HepG2 (cell line): Measurements from ENCODE around the gene TBC1D14. TPM values are rescaled to one million over a fixed set of nuclear protein-coding genes. Genes with fewer than 3 reads are reported as not detected.

Experiments
- ATAC-seq: fragments of 200-7000 bp; cut with Tn5 transposase; 3 replicates; pipeline ENCODE4 v1.9.1; 2020; ENCODE audit warnings: mild to moderate bottlenecking, moderate library complexity
- BruUV-seq: library from RNA; stranded (reverse); fragments of 400-500 nt; replicated peaks from 2 replicates; lab custom pipeline; 2021; lab: Mats Ljungman, UMichigan
- CTCF ChIA-PET: fragments of 300-600 bp; formaldehyde crosslinking; extraction: SDS; loops from one replicate; lab custom pipeline; 2021; ENCODE audit warnings: low total read pairs, inconsistent platforms, low intra/inter-chr PET ratio; lab: Yijun Ruan, JAX
- POLR2A ChIA-PET: fragments of 350-600 bp; sonication (Branson Sonifier 250); formaldehyde crosslinking; loops from one replicate; lab custom pipeline; 2020; ENCODE audit warnings: antibody characterized with exemption, inconsistent platforms; lab: Yijun Ruan, JAX
- DNase-seq: peaks from one replicate; pipeline ENCODE4 v3.0.0-alpha.2; 2015; ENCODE audit warnings: low spot score
- FAIRE-seq: peaks from 3 replicates; lab custom pipeline; 2011; peaks lifted over from hg19 to GRCh38; lab: Jason Lieb, UNC
- H2AFZ ChIP-seq: one replicate; pipeline ENCODE4 v1.6.1; 2011; ENCODE audit warnings: low read length, inconsistent platforms
- H3K27ac ChIP-seq: fragments of 300-600 bp; 3 replicates; pipeline ENCODE4 v1.8.0; 2011; ENCODE audit warnings: mixed run types, mild to moderate bottlenecking, mixed read lengths, low read length, inconsistent platforms; ENCODE audit not compliant: insufficient read depth; ENCODE audit errors: extremely low read length
- H3K27me3 ChIP-seq, 2 experiments: fragments of 200-600 bp in 1 of 2; 2 replicates in 1 of 2; 3 replicates in 1 of 2; pipeline versions ENCODE4 v1.6.0 to v1.8.0; 2011; ENCODE audit warnings: low read length in 2 of 2, mild to moderate bottlenecking in 2 of 2, moderate library complexity in 2 of 2, inconsistent platforms in 1 of 2; ENCODE audit not compliant: insufficient read depth in 2 of 2, control insufficient read depth in 1 of 2
- H3K36me3 ChIP-seq, 2 experiments: fragments of 200-600 bp in 1 of 2; replicated peaks in 1 of 2; 2 replicates in 1 of 2; 3 replicates in 1 of 2; pipeline versions ENCODE4 v1.5.1 to v1.8.0; 2011; ENCODE audit warnings: low read length in 2 of 2, inconsistent platforms in 1 of 2; ENCODE audit not compliant: insufficient read depth in 2 of 2, control insufficient read depth in 1 of 2
- H3K4me1 ChIP-seq: 2 replicates; pipeline ENCODE4 v1.5.1; 2012; ENCODE audit warnings: low read length, inconsistent platforms; ENCODE audit not compliant: insufficient read depth
- H3K4me2 ChIP-seq: 2 replicates; pipeline ENCODE4 v1.6.0; 2011; ENCODE audit warnings: low read depth, low read length, inconsistent platforms
- H3K4me3 ChIP-seq, 3 experiments: fragments of 200-600 bp in 1 of 3; sonication (generic), shearing (Covaris generic) in 1 of 3; replicated peaks in 1 of 3; 2 replicates each; pipeline ENCODE4 v1.5.1; 2011 to 2016; ENCODE audit warnings: low read length in 3 of 3, inconsistent platforms in 2 of 3, low read depth in 2 of 3, mild to moderate bottlenecking in 2 of 3, control low read depth in 1 of 3, mixed read lengths in 1 of 3; ENCODE audit not compliant: insufficient read depth in 1 of 3
- H3K79me2 ChIP-seq: one replicate; pipeline ENCODE4 v1.6.1; 2011; ENCODE audit warnings: low read length, inconsistent platforms; ENCODE audit not compliant: insufficient read depth
- H3K9ac ChIP-seq: 2 replicates; pipeline ENCODE4 v1.6.0; 2011; ENCODE audit warnings: mild to moderate bottlenecking, low read depth, low read length, inconsistent platforms; ENCODE audit not compliant: insufficient read depth
- H3K9me3 ChIP-seq: 2 replicates; pipeline ENCODE4 v1.5.1; 2012; ENCODE audit warnings: mild to moderate bottlenecking, low read length
- H4K20me1 ChIP-seq: 2 replicates; pipeline ENCODE4 v1.6.0; 2011; ENCODE audit warnings: inconsistent platforms, mild to moderate bottlenecking, low read length, moderate library complexity; ENCODE audit not compliant: insufficient read depth
- ATF7 ChIP-seq, 2 experiments: fragments of 450-650 bp in 1 of 2; sonication (generic) in 1 of 2; formaldehyde crosslinking in 1 of 2; IDR thresholded peaks; 2 replicates each; pipeline versions ENCODE4 v1.4.0 to v1.6.1; 2016 to 2020; ENCODE audit warnings: antibody characterized with exemption in 1 of 2, mild to moderate bottlenecking in 1 of 2, missing genetic modification reagents in 1 of 2
- BCL6 ChIP-seq: IDR thresholded peaks from 2 replicates; pipeline ENCODE4 v1.6.1; 2016; ENCODE audit warnings: missing genetic modification reagents, missing compliant biosample characterization
- CCDC6 ChIP-seq: sonication (generic); formaldehyde crosslinking; IDR thresholded peaks from 2 replicates; pipeline ENCODE4 v1.8.1; 2022; ENCODE audit warnings: mild to moderate bottlenecking, missing genetic modification reagents, moderate library complexity
- CEBPB ChIP-seq: IDR thresholded peaks from 2 replicates; pipeline ENCODE4 v1.6.1; 2011; ENCODE audit warnings: low read depth, low read length, improper control_type of control experiment, borderline replicate concordance
- ETV5 ChIP-seq: IDR thresholded peaks from 2 replicates; pipeline ENCODE4 v1.6.1; 2018; ENCODE audit warnings: missing biosample characterization, missing genetic modification reagents, inconsistent platforms, borderline replicate concordance
- FOXA1 ChIP-seq, 2 experiments: fragments of 450-650 bp in 1 of 2; sonication (generic) in 1 of 2; formaldehyde crosslinking in 1 of 2; IDR thresholded peaks; 2 replicates each; pipeline versions ENCODE4 v1.4.0 to v1.6.1; 2016 to 2020; ENCODE audit warnings: missing genetic modification reagents in 1 of 2
- FOXA3 ChIP-seq: IDR thresholded peaks from 2 replicates; pipeline ENCODE4 v1.6.1; 2016; ENCODE audit warnings: missing genetic modification reagents, missing compliant biosample characterization
- GATAD2A ChIP-seq: IDR thresholded peaks from 2 replicates; pipeline ENCODE4 v1.6.1; 2016
- PHF8 ChIP-seq: sonication (generic); formaldehyde crosslinking; IDR thresholded peaks from 2 replicates; pipeline ENCODE4 v1.5.0; 2020; ENCODE audit warnings: missing genetic modification reagents
- POLR2A ChIP-seq, 2 experiments: IDR thresholded peaks; 2 replicates each; pipeline ENCODE4 v1.6.1; 2011; ENCODE audit warnings: low read depth in 2 of 2, low read length in 2 of 2, mild to moderate bottlenecking in 1 of 2, moderate library complexity in 1 of 2; ENCODE audit not compliant: insufficient read depth in 1 of 2
- SIX4 ChIP-seq: sonication (generic); formaldehyde crosslinking; IDR thresholded peaks from 2 replicates; pipeline ENCODE4 v1.4.0; 2020; ENCODE audit warnings: missing genetic modification reagents
- THAP11 ChIP-seq: IDR thresholded peaks from 2 replicates; pipeline ENCODE4 v1.6.1; 2016; ENCODE audit warnings: missing biosample characterization, missing genetic modification reagents
- ZBTB38 ChIP-seq: sonication (generic); formaldehyde crosslinking; IDR thresholded peaks from 2 replicates; pipeline ENCODE4 v1.5.1; 2020; ENCODE audit warnings: mild to moderate bottlenecking, missing genetic modification reagents
- ZNF20 ChIP-seq: sonication (generic); formaldehyde crosslinking; IDR thresholded peaks from 2 replicates; pipeline ENCODE4 v1.4.0; 2020; ENCODE audit warnings: mild to moderate bottlenecking, moderate library complexity, missing genetic modification reagents
- ZNF414 ChIP-seq: sonication (generic); formaldehyde crosslinking; IDR thresholded peaks from 2 replicates; pipeline ENCODE4 v1.5.0; 2020; ENCODE audit warnings: missing genetic modification reagents
- ZNF496 ChIP-seq: sonication (generic); formaldehyde crosslinking; IDR thresholded peaks from 2 replicates; pipeline ENCODE4 v1.8.1; 2023; ENCODE audit warnings: mild to moderate bottlenecking, moderate library complexity, missing genetic modification reagents; ENCODE audit not compliant: insufficient replicate concordance
- ZNF549 ChIP-seq: sonication (generic); formaldehyde crosslinking; IDR thresholded peaks from 2 replicates; pipeline ENCODE4 v1.5.0; 2020; ENCODE audit warnings: missing genetic modification reagents
- ZNF615 ChIP-seq: sonication (generic); formaldehyde crosslinking; IDR thresholded peaks from 2 replicates; pipeline ENCODE4 v1.5.0; 2020; ENCODE audit warnings: mild to moderate bottlenecking, missing genetic modification reagents, borderline replicate concordance
- ZNF672 ChIP-seq: sonication (generic); formaldehyde crosslinking; IDR thresholded peaks from 2 replicates; pipeline ENCODE4 v1.8.1; 2022; ENCODE audit warnings: missing genetic modification reagents
- ZNF782 ChIP-seq: sonication (generic); formaldehyde crosslinking; IDR thresholded peaks from 2 replicates; pipeline ENCODE4 v1.4.0; 2020; ENCODE audit warnings: missing genetic modification reagents, mild to moderate bottlenecking, borderline replicate concordance
- WGBS: methylation state at CpG from one replicate; pipeline ENCODE4 v1.1.6; 2017; ENCODE audit warnings: low lambda C conversion rate; 5-methylcytosine and 5-hydroxymethylcytosine counted together
- in situ Hi-C: cut with HindIII; loops from 2 replicates; pipeline ENCODE4 v1.10.0; 2017; ENCODE audit warnings: low pct_unique_long_range_greater_than_20kb; ENCODE audit not compliant: extremely low pct_ligation_motif_present
- intact Hi-C: fragments of 100-400 bp; cut with micrococcal nuclease; formaldehyde crosslinking; loops from one replicate; pipeline ENCODE4 v1.10.0; 2022; ENCODE audit not compliant: unreplicated experiment
- polyA plus RNA-seq, 8 experiments: library from polyadenylated mRNA; depleted of rRNA in 3 of 8; stranded (reverse) in 7 of 8; unstranded in 1 of 8; fragments of >200 nt; fragmentation: Illumina TruSeq in 4 of 8; extraction: Trizol in 4 of 8; gene quantifications; 2 replicates each; pipeline versions ENCODE4 v1.2.1 to v1.2.3, GENCODE V29; 2011 to 2016; ENCODE audit warnings: low read depth in 4 of 8, missing spikeins in 1 of 8, mixed read lengths in 1 of 8; ENCODE audit not compliant: insufficient read depth in 1 of 8
- total RNA-seq, 5 experiments: library from RNA; depleted of rRNA; stranded (reverse); fragments of >200 nt; fragmentation: Illumina TruSeq; extraction: Trizol; gene quantifications; 2 replicates each; pipeline ENCODE4 v1.2.3, GENCODE V29; 2016; ENCODE audit warnings: low read depth in 1 of 5
- TF ChIP-seq, protein P1 (sequence below): sonication (generic); formaldehyde crosslinking; IDR thresholded peaks from 2 replicates; pipeline ENCODE4 v1.4.0; 2020; ENCODE audit warnings: missing genetic modification reagents

TBC1D14 gene
- total and polyA plus RNA-seq, 2 of the 13 experiments (the other 11 are each of a cell fraction or from before 2014, with no cell fraction given): 29.5 to 46.5 TPM

DNA sequence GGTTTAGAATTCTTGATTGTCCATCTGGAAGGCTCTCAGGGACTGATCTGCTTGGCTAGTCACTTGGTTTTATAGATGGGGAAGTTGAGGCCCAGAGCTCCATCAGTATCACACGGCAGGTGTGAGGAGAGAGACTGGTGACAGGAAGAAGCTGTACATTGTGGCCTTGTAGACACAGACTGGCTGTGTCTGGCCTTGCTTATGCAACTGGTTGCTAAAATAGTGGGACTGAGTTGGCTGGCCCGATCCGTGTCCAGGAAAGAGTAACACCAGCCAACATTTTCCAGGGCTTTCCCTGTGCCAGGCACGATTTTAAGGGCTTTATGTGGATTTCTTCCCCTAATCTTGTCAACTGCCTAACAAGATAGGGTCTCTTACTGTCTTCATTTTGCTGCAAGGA, 2.8 kb downstream of the TBC1D14 start:
- in situ Hi-C loops (no loop called here), intact Hi-C loops (loop anchor here (2.0 to 5.0 kb wide), 2 partner anchors 14 to 35 kb away; no protein-coding TSS in a partner anchor)
- H3K9me3 ChIP-seq: no peaks in the 10 kb centered on the region
- no peak overlapping the region for H3K9ac ChIP-seq
- DNase-seq (no peak), FAIRE-seq (no peak), ATAC-seq (no peak)
- POLR2A ChIA-PET: interaction anchor here (1.2 to 11.5 kb wide), 9 partner anchors 8 to 195 kb away, joined by 3 to 215 read pairs (median 8); no protein-coding TSS in a partner anchor
- no peaks in the 10 kb centered on the region; a peak in 1 of 5 replicates for H3K27me3 ChIP-seq
- H3K4me1 ChIP-seq: peaks cover 68% of the 10 kb centered on the region
- no peak overlapping the region for H3K4me3 ChIP-seq
- CTCF ChIA-PET: no interaction called here
- H4K20me1 ChIP-seq: peaks cover 43% of the 10 kb centered on the region; the same call in 1 of the 2 replicates
- WGBS: 62% methylated on average over 4 of the region's 4 CpGs
- no TSS peak for BruUV-seq
- peaks cover 66% of the 10 kb centered on the region for H3K79me2 ChIP-seq
- H3K36me3 ChIP-seq: 0 out of 5 replicates have a peak, but pooled peaks cover 0 to 2% of the 10 kb centered on the region in 2 experiments
- H3K4me2 ChIP-seq: peak overlapping the region; percentile 34
- no peak overlapping the region for H2AFZ ChIP-seq
- H3K27ac ChIP-seq: no peak overlapping the region
- TF ChIP-seq THAP11 (CRISPR knock-in tag): no peak
- no peak for TF ChIP-seq ZNF672 (CRISPR knock-in tag)
- TF ChIP-seq ZNF615 (CRISPR knock-in tag): no peak
- no peak for TF ChIP-seq ZNF414
- TF ChIP-seq ATF7 (IDR thresholded peaks at IDR 0.05): no peak
- no peak for TF ChIP-seq ATF7 (CRISPR knock-in tag; IDR thresholded peaks at IDR 0.05)
- peak; percentile 23; the same call in 1 of the 2 replicates for TF ChIP-seq FOXA3 (CRISPR knock-in tag)
- no peak for TF ChIP-seq ZNF549 (CRISPR knock-in tag)
- TF ChIP-seq GATAD2A (CRISPR knock-in tag): 0 out of 2 replicates have a peak, but pooled peaks have one; percentile 20
- no peak for TF ChIP-seq FOXA1 (IDR thresholded peaks at IDR 0.05)
- peak; percentile 38 for TF ChIP-seq FOXA1 (CRISPR knock-in tag; IDR thresholded peaks at IDR 0.05)
- no peak for TF ChIP-seq ZNF782 (CRISPR knock-in tag)
- TF ChIP-seq ETV5 (CRISPR knock-in tag): peak; percentile 17; the same call in 1 of the 2 replicates
- 0 out of 4 replicates have a peak, but pooled peaks of 1 of the 2 experiments have one; percentile 30 for TF ChIP-seq POLR2A (IDR thresholded peaks at IDR 0.05; ENCODE audit: insufficient read depth in 1 of 2, low read depth in 2 of 2, low read length in 2 of 2)
- TF ChIP-seq PHF8 (CRISPR knock-in tag): no peak
- TF ChIP-seq CCDC6 (CRISPR knock-in tag): no peak
- TF ChIP-seq CEBPB: peak; percentile 27; the same call in 1 of the 2 replicates
- no peak for TF ChIP-seq BCL6 (CRISPR knock-in tag)
- no peak for TF ChIP-seq SIX4 (CRISPR knock-in tag)
- TF ChIP-seq, protein P1, sequence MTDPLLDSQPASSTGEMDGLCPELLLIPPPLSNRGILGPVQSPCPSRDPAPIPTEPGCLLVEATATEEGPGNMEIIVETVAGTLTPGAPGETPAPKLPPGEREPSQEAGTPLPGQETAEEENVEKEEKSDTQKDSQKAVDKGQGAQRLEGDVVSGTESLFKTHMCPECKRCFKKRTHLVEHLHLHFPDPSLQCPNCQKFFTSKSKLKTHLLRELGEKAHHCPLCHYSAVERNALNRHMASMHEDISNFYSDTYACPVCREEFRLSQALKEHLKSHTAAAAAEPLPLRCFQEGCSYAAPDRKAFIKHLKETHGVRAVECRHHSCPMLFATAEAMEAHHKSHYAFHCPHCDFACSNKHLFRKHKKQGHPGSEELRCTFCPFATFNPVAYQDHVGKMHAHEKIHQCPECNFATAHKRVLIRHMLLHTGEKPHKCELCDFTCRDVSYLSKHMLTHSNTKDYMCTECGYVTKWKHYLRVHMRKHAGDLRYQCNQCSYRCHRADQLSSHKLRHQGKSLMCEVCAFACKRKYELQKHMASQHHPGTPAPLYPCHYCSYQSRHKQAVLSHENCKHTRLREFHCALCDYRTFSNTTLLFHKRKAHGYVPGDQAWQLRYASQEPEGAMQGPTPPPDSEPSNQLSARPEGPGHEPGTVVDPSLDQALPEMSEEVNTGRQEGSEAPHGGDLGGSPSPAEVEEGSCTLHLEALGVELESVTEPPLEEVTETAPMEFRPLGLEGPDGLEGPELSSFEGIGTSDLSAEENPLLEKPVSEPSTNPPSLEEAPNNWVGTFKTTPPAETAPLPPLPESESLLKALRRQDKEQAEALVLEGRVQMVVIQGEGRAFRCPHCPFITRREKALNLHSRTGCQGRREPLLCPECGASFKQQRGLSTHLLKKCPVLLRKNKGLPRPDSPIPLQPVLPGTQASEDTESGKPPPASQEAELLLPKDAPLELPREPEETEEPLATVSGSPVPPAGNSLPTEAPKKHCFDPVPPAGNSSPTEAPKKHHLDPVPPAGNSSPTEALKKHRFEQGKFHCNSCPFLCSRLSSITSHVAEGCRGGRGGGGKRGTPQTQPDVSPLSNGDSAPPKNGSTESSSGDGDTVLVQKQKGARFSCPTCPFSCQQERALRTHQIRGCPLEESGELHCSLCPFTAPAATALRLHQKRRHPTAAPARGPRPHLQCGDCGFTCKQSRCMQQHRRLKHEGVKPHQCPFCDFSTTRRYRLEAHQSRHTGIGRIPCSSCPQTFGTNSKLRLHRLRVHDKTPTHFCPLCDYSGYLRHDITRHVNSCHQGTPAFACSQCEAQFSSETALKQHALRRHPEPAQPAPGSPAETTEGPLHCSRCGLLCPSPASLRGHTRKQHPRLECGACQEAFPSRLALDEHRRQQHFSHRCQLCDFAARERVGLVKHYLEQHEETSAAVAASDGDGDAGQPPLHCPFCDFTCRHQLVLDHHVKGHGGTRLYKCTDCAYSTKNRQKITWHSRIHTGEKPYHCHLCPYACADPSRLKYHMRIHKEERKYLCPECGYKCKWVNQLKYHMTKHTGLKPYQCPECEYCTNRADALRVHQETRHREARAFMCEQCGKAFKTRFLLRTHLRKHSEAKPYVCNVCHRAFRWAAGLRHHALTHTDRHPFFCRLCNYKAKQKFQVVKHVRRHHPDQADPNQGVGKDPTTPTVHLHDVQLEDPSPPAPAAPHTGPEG: no peak
- no peak for TF ChIP-seq ZNF496
- TF ChIP-seq ZNF20: no peak
- TF ChIP-seq ZBTB38 (CRISPR knock-in tag): 0 out of 2 replicates have a peak, but pooled peaks have one; percentile 12
